Kidney capillary endothelial cell (primary cell): ENCODE data around the gene TIFAB.

ENCODE experiments used
- DNase-seq: peaks from one replicate; pipeline ENCODE4 v3.0.0-alpha.2; 2018; ENCODE audit warnings: low spot score

Gene TIFAB

DNA sequence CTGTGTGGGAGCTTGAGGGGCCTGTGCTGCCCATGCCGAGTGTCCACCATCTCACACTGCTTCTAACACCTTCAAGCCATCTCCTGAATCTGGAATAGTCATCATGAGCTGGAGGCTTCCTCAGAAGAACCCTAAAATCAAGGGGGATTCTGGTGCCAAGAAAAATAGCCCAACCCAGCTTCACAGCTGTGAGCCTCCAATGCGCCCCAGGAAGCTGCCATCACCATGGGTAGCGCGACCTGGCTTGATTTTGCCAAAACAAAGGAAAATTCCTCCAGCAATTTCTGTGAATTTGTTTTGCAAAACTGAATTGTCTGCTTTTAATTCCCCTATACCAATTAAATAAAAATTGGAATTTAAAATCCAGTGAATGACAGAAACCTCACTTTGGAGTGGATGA lies 6.2 kb upstream of the TIFAB start:
- DNase-seq: no peak

DNA sequence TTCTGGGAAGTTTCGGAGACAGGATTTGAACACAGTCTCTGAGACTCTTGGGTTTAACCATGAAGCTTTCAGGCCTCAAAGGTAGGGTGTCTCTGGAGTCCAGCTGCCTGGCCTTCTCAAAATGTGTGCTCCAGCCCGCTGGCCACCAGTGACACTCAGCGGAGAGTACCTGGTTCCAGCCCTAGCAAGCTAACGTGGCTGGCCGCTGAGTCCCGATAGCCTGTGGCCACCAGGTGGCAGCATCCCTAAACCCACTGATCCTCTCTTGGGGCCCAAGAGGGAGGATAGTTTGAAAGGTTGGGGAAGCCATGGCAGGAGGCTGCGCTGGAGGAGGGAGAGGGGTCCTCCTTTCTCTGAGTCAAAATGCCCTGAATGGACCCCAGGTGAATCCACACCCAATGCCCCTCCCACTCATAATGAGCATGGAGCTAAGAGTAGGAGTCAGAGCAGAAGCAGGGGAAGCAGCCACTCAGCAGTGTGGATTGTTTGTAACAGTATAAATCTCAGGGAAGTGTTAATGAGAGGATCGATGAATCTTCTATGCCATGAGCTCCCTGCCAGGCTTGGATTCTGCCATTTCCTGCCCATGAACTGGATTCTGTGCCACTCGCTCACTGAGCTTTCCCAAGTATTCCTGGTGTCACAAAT lies 5.4 kb upstream of the TIFAB start:
- DNase-seq: peak; percentile 37

DNA sequence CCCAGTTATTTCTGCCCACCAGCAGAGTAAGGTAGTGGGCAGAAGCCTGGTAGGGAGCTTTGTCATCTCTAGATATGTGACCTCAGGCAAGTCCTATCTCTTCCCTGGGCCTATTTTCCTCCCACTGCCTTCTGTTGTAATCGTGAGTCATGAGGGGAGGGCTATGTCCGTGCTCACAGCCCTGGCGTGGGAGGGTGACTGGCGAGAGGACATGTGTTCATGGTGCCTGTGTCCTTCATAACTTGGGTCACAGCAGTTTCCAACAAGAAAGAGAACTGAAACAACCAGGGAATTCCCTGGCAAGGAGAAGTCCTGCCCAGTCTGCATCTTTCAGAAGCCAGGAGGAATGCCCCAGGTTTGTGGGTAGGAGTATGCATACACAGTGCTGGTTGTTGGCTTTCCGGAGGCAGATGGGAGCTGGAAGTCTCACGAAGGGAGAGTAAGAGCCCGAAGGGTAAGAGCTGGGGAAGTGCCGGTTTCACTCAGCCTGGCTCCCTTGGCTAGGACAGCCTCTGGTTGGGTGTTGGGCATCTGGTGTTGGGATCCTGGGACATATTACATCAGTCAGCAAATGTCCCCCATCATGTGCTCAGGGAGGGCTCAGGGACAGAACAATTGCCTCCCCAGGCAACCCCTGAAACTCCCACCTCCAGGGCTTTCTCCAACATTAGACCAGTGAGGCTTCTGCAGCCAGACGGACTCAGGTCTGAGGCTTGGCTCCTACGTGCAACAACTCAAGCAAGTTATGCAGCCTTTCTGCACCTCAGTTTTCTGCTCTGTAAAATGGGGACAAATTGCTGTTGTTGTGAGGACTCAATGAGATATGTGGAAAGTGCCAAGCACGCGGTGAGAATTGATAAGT lies 4.3 kb upstream of the TIFAB start:
- no peak for DNase-seq

DNA sequence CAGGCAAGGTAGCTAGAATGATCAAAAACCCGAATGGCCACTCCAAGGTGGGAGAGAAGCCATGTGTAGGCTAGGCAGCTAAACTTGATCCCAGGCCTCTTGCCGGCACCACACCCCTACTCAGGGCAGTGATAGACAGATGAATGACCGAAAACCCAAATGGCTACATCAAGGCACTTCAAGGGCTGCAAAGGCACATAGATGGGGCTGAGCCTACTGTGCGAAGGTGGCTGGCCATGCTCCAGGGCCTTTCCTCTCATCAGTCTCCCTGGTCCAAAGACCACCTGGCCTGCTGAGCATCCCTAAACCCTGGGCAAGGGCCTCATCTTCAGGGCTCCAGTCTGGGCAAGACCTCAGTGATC lies 3.7 kb upstream of the TIFAB start:
- no peak for DNase-seq

DNA sequence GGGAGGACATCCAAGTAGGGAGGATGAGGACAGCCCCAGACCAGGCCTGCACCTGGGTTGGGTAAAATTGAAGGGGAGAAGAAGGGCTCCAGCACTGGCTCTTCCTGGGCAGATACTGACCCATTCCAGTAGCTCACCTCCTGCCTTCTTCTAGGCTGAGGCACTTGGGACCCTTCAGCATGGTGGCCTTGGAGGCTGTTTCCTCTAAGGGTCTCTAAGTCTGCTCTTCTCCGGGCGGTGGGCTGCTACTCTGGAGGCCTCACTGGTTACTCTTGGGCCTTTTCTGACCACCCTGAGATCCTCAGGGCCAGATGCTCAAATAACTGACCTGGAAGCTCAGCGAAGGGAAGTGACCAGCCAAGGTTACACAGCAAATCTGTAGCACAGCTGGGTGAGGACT lies 2.8 kb upstream of the TIFAB start:
- DNase-seq: no peak

DNA sequence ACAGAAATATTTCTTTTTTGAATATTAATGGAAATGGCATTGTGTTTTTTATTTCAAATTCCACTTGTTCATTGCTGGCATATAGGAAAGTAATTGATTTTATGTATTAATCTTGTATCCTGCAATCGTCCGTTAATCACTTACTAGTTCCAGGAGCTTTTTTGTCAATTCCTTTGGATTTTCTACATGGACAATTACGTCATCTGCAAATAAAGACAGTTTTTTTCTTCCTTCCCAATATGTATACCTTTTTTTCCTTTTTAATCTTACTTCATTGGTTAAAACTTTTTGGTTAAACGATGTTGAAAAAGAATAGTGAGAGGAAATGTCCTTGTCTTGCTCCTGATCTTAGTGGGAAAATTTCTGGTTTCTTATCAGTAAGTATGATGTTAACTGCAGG lies 1.5 kb upstream of the TIFAB start:
- DNase-seq: no peak

DNA sequence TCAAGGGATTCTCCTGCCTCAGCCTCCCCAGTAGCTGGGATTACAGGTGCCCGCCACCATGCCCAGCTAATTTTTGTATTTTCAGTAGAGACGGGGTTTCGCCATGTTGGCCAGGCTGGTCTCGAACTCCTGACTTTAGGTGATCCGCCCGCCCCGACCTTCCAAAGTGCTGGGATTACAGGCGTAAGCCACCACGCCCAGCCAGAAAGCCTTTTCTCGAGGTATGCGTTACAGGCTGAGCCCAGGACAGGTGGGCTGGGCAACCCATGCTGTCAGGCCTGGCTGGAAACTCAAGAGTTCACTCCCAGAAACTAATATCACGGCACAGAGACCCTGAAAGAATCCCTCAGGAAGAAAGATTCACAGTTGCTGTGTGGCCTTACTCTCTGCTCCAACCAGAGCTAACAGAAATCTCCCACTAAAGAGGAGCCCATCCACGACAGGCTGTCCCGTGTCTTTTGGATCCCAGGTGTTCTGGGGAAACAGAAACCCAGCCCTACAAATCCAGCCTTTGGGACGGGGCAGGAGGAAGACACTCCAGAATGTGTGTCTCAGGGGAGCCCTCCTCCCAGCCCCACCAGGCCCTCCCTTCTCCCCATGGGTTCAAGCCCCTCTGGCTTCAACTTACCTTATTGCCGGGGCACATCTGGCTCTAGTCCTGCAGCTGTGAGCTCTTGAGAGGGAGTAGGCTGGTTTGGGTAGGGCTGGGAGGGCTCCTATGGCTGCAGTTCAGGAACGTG lies 400 bp downstream of the TIFAB start:
- no peak for DNase-seq

DNA sequence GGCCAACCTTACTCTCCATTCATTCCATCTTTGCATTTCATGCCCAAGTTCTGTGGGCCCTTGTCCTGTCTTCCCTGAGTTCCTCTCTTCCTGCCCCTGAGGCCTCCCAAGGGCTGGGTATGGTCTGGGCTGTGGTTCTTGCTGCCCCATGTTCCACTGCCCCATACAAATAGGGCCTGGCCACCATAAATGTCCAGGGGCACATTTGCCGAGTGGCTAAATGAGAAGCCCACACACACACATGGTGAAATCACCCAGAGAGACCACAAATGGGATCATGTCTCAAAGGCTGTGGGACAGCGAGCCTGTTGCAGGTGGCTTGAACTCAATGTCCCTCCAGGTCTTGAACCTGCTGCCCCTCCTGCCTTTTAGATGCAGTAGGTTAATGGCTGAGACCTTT lies 1.2 kb downstream of the TIFAB start:
- DNase-seq: no peak

DNA sequence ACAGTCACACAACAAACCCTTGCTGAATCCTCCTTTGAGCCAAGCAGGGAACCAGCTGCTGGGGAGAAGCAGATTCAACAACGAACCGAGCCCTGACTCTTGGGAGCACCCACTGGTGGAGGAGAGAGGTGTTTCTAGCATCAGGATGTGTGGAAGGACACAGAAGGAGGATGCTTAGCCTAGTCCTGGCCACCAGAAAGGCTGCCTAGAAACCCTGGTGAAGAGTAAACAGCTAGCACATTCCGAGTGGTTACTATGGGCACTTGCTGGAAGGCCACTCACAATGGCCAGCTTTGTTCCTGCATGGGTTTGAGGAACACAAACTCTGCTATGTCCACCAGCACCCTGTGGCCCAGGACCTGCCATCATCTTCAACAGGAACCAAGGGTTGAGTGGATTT lies 1.8 kb downstream of the TIFAB start:
- DNase-seq: no peak

DNA sequence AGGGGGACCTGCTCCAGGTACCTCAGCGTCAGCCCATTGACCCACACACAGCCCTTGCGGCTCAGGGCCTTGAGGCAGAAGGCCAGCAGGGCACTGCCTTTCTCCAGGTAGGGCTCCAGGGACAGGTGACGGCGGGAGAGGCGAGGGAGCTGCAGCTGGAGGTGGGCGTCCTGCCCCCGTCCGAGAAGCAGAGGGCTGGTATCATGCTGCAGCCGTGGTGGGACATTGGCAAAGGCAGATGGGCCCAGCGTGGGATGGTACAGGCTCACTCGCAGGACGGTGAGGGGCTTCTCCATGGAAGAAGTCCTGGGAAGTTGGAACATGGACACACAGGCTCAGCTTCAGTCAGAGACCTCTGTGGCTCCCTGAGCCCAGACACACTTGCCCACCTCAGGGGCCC lies 2.5 kb downstream of the TIFAB start:
- DNase-seq: no peak

DNA sequence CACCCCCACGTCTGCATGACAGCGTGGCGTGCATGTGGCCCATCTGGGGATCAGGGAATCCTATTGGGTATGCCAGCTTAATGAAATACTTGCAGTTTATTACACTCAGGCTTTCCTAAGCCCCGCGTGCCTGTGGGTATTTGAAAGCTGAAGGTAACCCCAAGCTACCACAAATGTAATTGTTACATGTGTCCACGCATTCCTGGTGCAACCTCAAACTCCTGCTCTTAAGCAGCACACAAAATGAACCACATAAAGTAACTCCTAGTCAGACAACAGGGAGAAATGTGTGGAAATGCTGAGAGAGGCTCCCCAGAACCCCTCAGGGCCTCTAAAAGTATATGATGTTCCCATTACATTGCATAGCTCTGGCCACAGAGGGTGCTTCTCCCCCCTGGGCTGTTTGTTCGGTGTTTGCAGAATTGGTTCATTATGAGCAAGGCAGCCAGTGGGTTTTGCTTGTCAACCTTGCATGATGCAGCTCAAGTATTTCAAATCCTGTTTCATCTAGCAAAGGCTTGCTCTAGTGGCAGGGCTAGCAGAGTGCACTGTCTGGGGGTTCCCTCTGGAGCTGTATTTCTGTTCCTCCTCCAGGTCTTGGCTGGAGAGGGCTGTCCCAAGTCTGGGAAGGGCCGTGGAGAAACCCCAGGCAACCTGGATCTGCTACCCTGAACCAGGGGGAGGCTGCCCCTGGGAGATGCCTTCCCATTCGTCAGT lies 3.2 kb downstream of the TIFAB start:
- DNase-seq: no peak

DNA sequence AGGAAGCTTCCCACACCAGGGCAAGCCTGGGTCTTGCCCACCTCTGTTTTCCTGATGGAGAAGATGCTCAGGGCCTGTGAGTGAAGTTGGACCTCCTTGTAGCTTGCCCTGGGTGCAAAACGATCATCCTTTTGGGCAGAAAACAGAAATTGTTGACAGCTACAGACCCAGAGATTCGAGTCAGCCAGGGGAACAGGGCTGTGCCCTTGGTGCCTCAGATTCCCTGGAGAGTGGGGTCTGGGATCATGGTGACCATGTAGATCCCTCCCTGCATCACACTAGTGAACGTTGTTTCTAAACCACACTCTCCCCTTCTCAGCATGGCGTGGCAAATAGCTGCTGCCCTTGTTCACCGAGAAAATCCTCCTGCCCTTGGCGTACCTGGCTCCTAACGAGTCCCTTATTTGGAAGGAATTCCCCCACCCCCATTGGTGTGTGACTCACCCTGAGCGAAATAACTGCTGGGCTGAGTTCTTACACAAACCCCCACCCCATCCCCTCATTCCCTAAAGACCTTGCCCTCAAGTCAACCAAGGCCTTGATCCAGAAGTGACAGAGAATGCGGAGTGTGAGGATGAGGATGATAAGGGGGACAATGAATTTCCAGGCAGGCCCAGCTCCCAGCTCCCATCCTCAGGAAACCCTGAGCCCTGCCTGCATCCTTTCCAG lies 3.9 kb downstream of the TIFAB start:
- no peak for DNase-seq

DNA sequence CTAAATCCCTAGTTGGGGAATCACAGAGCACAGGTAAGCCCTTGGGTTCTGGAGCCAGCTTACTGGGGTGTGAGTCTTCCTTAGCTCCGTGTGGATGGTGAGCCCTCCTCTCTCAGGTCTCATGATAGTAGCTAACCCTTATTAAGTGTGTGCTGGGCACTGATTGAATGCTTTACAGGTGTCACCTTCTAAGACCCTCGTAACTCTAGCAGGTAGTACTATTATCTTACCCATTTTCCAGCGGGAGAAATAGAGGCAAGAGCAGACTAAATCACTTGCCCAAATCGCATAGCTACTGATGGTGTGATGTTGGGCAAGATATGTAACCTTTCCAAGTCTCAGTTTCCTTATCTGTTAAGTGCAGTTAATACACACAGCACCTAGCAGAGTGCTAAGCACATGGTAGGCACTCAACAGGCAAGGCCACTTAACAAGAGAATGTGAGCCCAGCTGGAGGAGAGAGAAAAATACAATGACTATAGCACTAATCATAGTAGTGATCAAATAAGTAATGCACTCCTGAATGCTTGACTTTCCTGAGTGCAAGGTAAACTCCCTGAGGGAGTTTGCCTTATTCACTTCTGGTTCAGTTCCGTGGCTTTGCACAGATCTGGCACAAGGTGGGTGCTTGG lies 4.7 kb downstream of the TIFAB start, which contains the start of gene DCANP1:
DCANP1 (minus strand) TSS at position 51 of the 632 bp plus-strand sequence. CDS start 240 bp downstream, outside the sequence.
- no peak for DNase-seq

DNA sequence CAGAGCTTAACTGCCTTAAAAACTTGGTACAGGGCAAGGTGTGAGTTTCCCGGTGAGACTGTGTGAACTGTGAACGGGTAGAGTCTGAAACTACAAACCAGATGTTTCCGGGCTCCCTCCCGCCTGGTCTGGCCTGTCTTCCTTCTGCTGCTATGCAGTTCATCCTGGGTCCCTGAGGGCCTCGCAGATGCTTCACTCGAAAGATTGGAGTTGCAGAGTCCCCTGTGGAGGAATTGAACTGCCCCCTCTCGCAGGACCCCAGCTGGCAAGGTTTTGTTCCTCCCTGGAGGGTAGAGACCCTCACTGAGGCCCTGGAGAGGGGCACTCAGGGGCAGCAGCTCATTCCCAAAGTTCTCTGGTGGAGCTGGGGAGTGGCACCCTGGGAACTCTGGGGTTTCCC lies 5.5 kb downstream of the TIFAB start:
- DNase-seq: no peak

DNA sequence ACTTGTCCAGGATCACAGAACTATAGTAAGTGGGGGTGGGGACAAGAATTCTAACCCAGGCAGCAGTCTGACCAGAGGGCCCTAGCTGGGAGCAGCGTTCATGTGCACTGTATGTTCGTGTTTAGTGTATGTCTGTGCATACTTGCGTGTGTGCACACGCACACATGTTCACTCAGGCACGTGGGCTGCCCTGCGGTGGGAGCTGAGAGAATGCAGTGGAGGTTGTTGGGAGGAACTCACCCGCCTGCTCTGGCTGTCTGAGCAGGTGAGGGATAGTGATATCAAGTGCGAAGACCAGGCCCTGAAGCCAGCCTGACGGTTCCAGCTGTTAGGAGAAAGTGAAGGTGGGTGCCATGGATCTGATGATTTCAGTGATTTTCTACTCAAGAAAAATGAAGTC lies 5.9 kb downstream of the TIFAB start:
- no peak for DNase-seq

DNA sequence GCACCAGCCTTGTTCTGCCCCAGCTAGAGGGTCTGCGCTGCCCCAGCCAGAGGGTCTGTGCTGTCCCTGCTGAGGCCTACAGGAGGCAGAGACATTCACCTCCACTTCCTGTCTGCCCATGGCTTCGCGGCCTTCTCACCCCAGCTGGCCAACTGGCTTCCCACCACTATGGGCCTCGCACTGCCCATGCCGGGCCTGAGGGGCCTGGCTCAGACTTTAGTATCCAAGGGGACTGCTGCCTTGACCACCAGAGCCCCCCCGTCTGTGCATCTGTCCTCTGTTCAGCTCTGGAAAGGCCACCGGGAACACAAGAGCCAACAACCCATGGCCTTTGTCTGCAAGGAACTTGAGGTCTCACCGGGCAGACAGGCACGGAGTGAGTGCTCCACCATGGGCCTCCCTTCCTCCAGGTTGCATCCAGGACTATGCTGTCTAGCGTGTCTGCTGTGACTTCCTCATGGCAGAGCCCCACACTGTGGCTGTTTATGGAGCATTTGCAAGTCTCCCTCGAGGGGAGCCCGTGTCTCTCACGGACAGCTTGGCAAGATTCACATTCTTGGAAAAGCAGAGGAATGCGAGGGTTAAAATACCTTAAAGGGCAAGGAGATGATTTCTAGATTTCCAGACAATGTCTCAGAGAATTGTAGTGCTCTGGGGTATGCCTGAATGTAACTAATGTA lies 6.7 kb downstream of the TIFAB start:
- DNase-seq: no peak

DNA sequence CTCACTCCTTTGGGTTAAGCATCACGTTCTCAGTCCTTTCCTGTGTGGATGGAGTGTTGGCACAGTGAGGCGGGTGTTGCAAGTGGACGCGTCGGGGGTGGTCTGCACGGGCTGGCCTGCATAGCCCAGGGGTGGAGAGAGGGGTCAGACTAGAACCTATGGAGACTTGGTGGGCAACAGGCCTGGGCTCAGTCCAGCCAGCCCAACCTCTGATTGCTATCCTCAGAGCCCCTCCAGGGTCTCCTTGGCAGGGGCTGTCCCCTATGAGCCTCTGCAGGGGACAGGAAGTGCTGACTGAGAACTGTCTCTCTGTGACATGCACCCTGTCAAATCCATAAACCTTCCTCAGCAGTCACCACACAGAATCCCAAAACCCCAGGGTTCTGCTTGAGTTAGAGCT lies 7.3 kb downstream of the TIFAB start:
- DNase-seq: no peak

DNA sequence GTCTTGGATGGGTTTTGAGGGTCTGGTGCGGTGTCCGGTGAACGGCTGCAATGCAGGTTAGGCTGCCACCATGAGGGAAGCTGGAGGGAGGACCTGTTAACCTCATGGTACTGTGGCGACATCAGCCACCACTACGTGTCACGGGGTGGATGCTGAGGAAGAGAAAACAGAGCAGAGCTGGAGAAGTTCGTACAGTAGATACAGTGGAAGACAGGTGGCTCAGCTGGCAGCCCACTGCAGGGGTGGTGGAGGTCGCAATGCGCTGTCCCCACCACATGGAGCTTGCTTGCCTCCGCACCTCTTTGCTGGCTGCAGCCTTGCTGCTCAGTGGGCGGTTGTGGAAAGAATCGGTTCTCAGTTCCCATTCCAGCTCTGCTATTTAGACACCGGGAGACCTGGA lies 7.8 kb downstream of the TIFAB start:
- DNase-seq: no peak

DNA sequence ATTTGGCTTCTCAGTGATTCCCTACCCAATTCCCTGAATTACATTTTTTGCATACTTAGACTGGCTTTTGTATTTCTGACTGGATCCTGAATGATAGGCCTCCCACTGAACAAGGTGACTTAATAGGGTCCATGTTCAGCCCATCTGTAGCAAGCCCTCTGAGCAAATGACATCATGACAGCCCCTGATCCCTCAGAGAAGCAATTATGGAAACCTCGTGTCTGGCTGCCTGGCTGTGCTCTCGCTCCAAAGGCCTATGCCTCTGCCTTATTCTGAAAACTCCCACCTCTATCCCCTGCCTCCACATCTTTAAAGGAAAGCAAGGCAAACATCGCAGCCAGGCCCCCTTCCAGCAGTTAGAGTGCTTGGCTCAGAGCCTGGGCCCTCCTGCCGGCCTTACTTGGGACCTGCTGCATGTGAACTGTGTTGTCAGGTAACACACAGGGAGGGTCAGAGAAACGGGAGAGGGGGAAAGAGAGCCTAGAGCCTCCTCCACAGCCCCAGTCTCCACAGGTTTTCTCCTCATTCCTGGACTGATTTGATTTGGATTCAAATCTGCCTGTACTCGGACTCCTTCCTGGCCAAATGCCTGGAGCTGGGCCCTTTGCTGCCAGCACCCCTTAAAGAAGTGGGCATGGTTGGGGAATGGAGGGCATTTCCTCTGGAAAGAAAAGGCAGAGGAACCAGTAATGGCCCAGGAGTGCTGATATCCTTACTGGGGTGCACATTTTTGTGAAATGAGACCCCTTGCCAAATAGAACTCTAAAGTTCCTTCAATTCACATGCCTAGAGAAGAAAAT lies 8.8 kb downstream of the TIFAB start:
- DNase-seq: no peak
